ENCODE data around the gene GPR141.

- TF ChIP-seq, protein P1, sequence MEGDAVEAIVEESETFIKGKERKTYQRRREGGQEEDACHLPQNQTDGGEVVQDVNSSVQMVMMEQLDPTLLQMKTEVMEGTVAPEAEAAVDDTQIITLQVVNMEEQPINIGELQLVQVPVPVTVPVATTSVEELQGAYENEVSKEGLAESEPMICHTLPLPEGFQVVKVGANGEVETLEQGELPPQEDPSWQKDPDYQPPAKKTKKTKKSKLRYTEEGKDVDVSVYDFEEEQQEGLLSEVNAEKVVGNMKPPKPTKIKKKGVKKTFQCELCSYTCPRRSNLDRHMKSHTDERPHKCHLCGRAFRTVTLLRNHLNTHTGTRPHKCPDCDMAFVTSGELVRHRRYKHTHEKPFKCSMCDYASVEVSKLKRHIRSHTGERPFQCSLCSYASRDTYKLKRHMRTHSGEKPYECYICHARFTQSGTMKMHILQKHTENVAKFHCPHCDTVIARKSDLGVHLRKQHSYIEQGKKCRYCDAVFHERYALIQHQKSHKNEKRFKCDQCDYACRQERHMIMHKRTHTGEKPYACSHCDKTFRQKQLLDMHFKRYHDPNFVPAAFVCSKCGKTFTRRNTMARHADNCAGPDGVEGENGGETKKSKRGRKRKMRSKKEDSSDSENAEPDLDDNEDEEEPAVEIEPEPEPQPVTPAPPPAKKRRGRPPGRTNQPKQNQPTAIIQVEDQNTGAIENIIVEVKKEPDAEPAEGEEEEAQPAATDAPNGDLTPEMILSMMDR (IDR thresholded peaks at IDR 0.05; ENCODE audit: low read length), result no peak
- TF ChIP-seq EZH2 (optimal IDR thresholded peaks at IDR 0.05; ENCODE audit: low read depth, low read length) (no peak), EZH2phosphoT487 (IDR thresholded peaks at IDR 0.05; ENCODE audit: low read length) (no peak)
Observed at GRCh38 chr7:37694208-37695094, 10.9 kb downstream of the GPR141 start.

Measured in MM.1S (cell line).